COLO668 (cell line): ENCODE results near the gene OR2A7.
"Not testable (repeated sequence)": the region's sequence is repeated elsewhere in the genome, so short reads cannot be mapped to it uniquely, and the experiment has no call there.

ENCODE experiments used
- DNase-seq: peaks from one replicate; lab custom pipeline; 2025; ENCODE audit not compliant: unreplicated experiment; lab: John Stamatoyannopoulos, UW

The OR2A7 gene, protein sequence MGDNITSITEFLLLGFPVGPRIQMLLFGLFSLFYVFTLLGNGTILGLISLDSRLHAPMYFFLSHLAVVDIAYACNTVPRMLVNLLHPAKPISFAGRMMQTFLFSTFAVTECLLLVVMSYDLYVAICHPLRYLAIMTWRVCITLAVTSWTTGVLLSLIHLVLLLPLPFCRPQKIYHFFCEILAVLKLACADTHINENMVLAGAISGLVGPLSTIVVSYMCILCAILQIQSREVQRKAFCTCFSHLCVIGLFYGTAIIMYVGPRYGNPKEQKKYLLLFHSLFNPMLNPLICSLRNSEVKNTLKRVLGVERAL

DNA sequence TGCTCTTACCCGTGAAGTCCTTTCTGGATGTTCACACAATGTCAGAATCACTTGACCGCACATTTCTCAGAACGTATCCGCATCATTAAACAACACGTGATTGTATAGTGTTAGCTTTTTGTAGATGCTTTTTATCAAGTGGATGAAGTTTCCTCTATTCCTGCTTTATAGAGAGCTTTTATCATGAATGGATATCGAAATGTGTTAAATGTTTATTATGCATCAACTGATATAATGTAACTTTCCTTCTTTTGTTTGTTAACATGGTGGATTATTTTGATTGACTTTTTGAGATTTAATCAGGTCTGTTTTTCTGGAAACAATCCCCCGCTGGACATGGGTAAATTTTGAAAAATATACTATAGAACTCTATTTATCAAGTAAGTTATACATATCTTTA is at the start of gene OR2A7:
Gene OR2A7 (minus strand): TSS at position 101 of the 400 bp plus-strand sequence. CDS start 5,164 bp downstream, outside the sequence.
- not testable (repeated sequence) for DNase-seq

DNA sequence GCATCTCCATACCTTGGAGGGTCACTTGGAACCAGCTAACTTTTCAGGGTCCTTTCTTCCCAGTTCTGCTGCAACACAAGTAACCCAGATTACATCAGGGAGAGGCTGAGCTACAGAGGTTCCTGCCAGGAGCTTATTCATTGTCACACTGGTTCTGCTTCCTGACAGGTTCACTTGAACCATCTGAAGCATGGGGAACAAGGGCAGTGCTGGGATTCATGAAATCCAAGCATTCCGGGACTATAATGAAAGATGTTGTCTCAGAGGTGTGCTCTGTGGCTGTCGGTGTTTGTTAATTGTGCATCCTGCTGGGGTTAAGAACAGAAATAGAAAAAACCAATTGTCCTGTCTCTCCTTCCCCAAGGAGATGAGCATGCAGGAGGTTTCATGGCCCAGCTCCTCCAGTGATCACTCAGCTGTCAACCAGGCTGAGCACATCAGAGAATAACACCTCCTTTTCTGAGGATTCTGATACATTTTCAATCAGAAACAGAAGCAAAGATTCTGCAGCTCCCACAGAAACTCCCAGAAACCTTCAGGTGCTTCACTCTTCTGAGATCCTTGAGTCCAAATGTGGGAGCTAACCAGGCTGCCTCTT is 47.4 kb upstream of the OR2A7 start, which contains the start of gene OR2A1:
Gene OR2A1 (plus strand): TSS at position 548 of the 598 bp plus-strand sequence. CDS start 5,706 bp downstream, outside the sequence.
- not testable (repeated sequence) for DNase-seq

DNA sequence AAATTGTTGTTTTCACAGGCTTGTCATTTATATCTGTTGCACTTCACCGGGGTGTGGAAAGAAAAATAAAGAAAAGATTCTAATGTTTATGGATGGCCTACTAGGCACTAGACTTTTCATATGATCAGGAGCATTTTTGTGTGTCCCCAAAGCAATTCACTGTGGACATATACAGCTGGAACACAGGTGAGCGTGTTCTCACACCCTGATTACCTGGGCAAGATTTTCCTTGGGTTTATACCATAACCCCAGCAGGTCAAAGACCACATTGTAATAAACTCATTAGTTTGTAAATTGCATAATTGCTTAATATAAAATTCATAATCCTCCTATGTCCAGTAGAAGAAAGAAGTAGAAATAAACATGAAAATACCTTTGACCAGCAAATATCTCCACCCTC is 46.6 kb upstream of the OR2A7 start:
- DNase-seq = not testable (repeated sequence)

DNA sequence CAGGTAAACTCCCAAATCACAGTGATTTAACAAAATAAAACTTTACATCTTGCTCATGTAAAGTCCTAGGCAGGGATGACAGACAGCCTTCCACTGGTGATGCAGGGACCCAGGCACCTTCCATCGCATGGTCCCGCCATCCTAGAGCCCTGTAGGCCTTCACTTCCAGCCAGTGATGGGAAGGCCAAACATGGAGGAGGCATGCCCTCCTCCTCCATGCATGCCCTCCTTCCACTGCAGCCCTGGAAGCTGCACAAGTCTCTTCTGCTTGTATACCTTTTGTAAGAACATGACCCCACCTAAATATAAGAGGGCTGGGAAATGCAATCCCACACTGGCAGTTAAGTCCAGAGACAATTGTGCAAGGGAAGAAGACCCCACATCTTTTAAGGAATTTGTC is 45.1 kb upstream of the OR2A7 start:
- DNase-seq = not testable (repeated sequence)

DNA sequence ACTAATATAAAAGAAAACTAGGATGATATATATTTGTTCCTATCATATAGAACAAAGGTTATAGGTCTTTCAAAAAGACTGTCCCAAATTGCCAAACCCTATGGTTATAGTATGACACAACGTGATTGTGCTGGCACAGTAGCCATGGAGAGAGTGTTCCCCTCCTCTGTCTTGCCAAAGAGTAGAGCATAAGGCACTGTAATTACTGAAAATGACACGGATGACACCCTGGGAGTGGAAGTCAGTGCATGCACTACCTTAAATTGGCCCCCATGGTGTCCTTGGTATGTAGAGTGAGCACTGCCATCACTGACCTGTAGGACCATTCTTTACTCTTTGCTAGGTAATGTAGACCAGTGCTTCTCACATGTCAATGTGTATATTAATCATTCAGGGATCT is 40.6 kb upstream of the OR2A7 start:
- DNase-seq = not testable (repeated sequence)

DNA sequence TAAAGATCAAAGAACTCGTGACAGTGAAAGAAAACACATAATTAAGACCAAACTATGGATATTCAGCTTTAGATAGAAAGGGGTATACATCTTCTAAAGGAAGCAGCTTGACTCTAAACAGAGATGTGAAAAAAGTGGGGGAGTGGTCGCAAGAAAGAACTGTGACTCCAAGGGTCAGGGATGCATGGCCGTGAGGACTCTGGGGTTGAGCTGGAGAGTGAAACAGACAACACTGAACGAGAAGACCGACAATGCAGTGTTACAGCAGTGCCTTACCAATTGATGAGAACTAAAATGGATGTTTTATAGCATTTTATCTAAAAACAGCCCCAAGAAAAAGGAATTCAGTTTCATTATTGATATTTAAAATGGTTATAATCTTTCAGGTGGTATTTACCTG is 39.0 kb upstream of the OR2A7 start:
- DNase-seq = not testable (repeated sequence)

DNA sequence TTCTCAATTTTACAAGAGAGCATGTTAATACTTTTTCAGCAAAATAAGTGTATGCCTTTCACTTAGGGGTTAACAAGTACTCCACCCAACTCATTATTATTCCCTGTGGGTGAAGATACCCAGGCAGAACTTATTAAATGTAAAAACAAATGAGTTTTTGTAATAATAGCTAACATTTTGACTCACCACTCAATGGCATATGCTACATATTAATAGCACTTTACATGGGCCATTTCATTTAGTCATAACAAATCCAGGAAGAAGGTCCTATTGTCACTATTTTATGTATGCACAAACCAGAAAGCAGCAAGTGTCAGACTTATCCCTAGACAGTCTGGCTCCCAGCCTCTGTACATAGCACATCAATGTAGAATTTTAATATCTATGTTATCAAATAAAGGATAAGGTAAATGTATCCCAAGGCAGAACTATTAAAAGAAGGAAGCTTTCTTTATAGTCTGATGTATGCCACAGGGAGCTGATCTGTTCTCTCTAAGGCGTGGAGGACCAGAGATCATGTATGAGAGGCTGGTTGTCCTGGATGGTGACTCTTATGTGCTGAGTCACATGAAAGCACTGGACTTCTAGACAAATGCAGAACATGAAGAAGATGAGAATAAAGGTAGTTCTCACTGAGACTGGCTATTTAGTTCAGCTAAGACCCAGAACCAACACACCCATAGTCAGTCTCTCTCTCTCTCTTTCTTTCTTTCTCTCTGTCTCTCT is 38.1 kb upstream of the OR2A7 start:
- DNase-seq = not testable (repeated sequence)

DNA sequence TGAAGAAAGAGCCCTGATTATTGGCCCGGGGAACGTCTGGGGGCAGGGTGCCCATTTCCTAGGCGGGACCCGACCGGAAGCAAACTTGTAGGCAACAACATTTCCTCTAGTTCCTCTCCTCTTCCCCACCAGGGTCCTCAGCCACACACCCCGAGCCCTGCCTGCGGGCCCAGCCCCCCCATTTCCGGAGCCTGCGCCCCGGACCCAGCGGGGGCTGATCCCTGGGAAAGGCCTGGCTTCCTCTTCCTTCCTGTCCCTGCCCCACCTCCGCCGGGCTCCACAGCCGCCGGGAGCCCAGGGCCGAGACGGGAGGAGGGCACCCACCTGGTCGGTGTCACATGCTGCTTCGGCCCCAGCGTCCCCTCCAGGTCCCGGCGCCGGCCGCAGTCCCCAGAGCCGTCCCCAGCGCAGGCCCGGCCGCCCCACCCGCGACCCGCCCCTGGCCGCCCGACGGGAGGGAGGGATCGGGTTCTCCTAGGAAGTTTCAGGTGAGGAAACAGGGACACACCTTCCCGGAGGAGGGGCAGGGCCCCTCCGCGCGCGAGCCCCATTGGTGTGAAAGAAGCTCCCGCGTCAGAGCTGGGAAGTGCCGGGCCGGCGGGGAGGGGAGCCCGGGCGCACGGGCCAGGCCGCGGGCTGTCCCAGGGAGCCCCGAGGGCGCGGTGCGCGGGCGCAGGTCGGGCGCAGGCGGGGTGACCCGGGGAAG is 29.4 kb upstream of the OR2A7 start:
- not testable (repeated sequence) for DNase-seq

DNA sequence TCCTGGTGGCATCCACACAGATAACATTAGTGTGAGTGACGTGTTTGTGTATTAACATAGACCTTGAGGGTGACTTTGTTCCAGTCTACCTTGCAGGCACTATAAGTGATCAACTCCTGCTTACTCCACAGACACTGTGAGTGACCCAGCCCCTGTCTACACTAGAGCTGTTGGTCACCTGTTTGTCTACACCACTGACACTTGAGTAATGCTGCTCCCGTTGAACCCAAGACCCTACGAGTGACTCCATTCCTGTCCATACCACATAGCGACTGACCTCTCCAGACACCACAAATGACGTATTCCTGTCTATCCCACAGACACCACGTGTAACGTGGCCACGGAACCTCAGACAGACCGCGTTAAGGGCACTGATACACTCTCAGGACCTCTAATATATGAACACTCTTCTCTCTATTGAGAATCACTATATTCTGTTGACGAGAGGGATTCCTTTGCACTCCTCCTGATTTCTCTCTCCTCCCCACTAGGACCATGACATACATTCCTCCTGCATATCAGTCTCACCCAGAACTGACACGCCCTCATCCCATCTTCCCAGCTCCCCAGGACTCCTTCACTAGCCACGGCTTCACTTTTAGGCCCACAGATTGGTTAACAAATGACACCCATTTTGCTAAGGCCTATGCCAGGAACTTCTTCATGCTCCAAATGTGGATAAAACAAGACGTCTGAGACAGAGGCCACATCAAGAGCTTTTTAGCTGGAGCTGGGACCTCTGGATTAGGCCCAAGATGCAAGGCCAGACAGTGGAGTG is 28.0 kb upstream of the OR2A7 start:
- DNase-seq = not testable (repeated sequence)

DNA sequence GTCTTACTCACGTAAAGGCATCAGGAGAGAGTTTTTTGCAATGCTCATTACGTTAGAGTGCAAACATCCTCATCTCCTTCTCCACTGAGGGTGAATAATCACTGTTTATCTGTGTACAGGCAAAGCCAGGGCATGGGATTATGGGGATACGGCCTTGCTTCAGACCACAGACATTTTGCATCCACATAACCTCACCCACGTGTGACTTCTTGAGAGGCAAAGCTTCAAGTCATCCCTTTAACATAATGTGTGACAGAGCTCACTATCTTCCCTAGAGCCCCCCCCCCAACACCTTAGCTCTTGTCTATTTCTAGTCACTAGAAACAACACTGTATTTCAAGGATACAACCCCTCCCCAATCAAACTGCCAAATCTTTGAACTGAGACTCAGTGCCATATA is 27.0 kb upstream of the OR2A7 start:
- DNase-seq = not testable (repeated sequence)

DNA sequence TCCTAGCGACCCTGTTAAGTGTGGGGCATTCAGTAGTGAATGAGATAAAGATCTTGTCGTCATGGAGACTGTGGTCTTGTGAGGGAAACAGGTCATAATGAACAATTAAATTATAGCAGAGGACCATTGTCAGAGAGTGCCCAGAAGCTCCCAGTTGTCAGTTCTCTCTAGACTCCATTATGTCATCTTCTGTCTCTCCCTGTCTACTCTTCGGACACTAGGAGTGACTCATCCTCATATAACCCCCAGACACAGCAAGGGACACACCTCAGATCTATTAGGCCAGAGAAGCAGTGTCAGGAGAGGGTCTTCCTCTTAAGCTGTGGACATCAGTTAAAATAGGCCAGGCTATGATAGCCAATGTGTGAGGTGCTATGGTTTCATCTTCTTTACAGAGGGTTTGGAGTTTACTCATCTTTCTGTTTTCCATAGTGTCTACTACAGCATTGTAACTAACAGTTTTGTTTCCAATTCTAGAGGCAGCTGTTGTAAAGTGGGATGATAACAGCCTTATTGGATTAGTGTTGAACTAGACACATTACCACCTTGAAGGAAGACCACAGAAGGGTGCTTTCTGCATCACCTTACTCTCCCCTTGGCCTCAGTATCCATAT is 22.7 kb upstream of the OR2A7 start:
- not testable (repeated sequence) for DNase-seq

DNA sequence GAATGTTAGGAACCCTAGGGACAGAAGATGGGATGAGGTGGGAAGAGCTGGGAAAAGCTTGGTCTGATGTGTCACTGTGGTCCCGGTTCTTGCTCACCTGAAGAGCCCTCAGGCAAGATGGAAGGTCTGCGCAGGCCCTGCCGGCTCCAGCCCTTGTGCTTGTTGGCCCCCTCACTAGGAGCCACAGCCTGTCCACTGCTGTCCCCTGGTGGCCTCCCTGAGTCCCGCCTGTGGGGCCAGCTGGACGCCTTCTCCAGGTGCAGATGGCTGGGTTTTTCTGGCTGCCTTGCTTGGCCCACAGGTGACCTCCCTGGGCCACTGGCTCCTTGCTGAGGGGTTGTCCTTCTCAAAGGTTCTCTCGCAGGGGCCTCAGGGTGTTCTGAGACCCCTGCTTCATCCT is 19.1 kb upstream of the OR2A7 start:
- not testable (repeated sequence) for DNase-seq

DNA sequence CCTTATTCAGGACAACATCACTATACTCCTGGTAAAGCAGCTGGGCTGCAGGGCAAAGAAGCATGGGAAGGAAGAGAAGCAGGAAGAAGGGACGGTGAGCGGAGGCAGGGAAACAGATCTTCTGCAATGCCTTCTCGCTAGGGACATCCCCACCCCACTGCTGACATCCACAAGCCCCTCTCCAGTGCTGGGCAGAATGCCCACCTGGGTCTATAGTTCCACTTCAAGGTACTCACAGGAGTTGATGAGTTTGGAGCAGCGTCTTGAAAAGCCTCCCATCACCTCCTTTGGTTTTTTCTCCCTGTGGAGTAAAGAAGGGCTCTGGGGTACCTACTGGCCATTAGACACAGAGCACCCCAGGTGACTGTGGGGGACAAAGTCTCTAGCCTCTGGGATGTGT is 17.9 kb upstream of the OR2A7 start:
- DNase-seq = not testable (repeated sequence)

DNA sequence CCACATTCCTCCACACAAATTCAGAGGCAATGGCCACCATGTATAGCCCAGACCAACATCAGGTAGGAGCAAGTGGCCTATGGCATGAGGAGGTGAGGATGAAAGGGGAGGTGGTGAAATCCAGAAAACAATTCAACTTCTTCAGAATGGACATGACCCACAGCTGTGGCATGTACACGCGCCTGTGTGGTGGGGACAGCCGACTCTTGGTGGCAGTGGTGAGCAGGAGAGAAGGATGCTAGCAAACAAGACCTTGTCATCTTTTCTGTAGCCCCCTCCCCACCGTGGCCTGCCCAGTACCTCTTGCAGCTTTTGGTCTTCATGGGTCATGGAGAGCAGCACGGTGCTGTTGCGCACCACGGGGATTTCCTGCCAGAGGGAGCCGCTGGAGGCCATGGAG is 17.4 kb upstream of the OR2A7 start:
- DNase-seq = not testable (repeated sequence)

DNA sequence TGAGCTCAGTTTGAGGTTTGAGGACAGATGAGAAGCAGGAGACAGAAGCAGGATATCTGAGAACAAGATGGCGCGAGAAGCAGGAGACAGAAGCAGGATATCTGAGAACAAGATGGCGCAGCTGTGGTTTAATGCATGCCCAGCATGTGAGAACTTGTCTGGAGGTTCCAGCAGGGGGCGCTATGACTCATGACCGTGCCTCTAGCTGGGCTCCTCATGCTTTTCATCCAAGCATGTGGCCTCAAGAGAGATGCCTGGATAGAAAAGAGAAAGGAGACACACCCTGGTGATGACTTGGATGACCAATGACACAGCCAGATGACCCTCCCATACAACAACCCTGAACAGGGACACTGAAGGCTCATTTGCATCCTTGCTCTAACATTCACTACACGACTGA is 15.4 kb upstream of the OR2A7 start:
- DNase-seq = not testable (repeated sequence)

DNA sequence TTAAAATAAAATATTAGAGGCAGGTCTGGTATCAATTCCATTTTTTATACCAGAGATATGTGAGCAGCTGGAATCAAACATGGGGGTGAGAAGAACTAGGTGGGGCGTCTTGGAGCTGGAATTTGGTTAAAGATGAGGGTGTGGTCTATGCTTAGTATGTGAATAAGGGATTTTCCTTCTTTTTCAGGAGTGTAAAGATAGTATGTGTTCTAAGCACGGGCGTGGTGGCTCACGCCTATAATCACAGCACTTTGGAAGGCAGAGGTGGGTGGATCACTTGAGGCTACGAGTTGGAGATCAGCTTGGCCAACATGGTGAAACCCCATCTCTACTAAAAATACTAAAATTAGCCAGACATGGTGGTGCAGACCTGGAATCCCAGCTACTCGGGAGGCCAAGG is 10.7 kb upstream of the OR2A7 start:
- not testable (repeated sequence) for DNase-seq

DNA sequence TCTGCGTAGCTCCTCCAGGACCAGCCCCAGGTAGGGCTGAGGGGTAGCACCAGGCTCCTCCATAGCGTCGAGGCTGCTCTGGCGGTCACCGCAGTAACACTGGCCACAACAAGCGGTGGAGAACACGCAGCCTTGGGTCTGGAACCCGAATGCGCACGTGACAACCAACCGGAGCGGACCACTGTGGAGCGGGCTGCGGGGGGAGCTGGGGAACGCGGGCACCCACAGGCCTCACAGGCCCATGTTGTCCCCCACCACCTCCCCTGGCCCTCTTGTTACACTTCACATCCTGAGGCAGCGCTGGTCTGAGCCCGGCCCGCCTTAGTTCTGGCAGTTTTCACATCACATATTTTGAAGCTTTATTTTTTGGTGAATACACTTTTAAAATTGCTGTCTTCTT is 4.6 kb upstream of the OR2A7 start, which contains the start of gene CTAGE8:
Gene CTAGE8 (minus strand): TSS at position 101 of the 400 bp plus-strand sequence. CDS start 38 bp downstream, at position 63.
- not testable (repeated sequence) for DNase-seq

DNA sequence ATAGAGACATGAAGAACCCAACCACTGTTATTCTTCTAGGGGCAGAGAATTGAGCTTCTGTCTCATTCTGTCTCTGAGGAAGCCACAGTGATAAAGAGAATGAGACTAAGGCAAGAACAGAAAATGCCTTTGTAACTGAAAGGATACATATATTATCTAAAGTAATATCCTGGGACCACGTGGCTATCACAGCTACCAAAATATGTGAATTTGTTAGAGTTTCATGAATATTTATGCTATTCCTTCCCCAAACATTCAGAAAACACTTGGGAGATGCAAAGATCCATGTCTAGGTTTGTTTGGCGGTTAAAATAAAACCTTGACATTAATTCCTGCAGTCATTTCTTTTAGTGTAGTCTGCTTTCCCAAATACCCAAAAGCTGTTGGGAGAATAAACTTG is 2.5 kb downstream of the OR2A7 start:
- DNase-seq = not testable (repeated sequence)

DNA sequence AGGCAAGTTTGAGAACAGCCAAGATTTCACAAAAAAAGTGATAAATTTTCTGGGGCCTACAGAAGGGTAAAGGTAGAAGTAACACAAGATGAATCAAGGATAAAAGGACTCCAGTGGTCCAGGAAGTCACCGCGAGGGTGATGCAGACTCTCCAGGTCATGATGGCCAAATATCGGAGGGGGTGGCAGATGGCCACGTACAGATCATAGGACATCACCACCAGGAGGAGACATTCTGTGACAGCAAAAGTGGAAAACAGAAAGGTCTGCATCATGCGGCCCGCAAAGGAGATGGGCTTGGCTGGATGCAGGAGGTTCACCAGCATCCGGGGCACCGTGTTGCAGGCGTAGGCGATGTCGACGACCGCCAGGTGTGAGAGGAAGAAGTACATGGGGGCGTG is 5.5 kb downstream of the OR2A7 start:
- DNase-seq = not testable (repeated sequence)

DNA sequence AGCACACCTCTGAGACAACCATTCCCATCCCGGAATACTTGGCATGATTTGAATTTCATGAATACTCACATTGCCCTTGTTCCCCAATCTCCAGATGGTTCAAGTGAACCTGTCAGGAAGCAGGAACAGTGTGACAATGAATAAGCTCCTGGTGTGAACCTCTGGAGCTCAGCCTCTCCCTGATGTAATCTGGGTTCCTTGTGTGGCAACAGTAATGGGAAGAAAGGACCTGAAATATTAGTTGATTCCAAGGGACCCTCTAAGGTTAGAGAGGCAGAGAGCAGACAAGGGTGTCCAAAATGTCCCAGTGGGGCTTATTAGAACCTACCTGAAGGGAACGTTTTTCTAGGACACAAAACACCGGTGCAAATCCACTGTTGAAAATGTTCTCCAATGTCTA is 8.5 kb downstream of the OR2A7 start:
- no peak for DNase-seq
